K562 (cell line): ENCODE results near the gene NTN4. TPM values are rescaled to one million over a fixed set of nuclear protein-coding genes. Genes with fewer than 3 reads are reported as not detected.

Source experiments
- ATAC-seq: fragments of 200-7000 bp; cut with Tn5 transposase; 3 replicates; pipeline ENCODE4 v1.9.1; 2020; ENCODE audit warnings: moderate library complexity
- BruUV-seq: library from RNA; stranded (reverse); fragments of 400-500 nt; replicated peaks from 2 replicates; lab custom pipeline; 2021; lab: Mats Ljungman, UMichigan
- CTCF ChIA-PET: fragments of 300-600 bp; formaldehyde crosslinking; extraction: SDS; loops from one replicate; lab custom pipeline; 2021; ENCODE audit warnings: low intra/inter-chr PET ratio; lab: Yijun Ruan, JAX
- POLR2A ChIA-PET: fragments of 300-600, 350-650 bp; sonication (Branson Sonifier 250); formaldehyde crosslinking; extraction: SDS; loops from one replicate; lab custom pipeline; 2021; ENCODE audit warnings: antibody characterized with exemption, inconsistent platforms; lab: Yijun Ruan, JAX
- DNase-seq, 4 experiments: peaks; one replicate each; pipeline versions ENCODE4 v3.0.0 to v3.0.0-alpha.2; 2011 to 2018; ENCODE audit warnings: low spot score in 3 of 4, mixed read lengths in 3 of 4; ENCODE audit errors: extremely low read depth in 1 of 4
- FAIRE-seq: peaks from 2 replicates; lab custom pipeline; 2011; peaks lifted over from hg19 to GRCh38; lab: Jason Lieb, UNC
- H2AFZ ChIP-seq: 2 replicates; pipeline ENCODE4 v1.6.0; 2011; ENCODE audit warnings: low read depth, low read length, control low read depth, inconsistent platforms
- H3K27ac ChIP-seq: fragments of 200-600 bp; 3 replicates; pipeline ENCODE4 v1.8.0; 2011; ENCODE audit warnings: low read depth, mild to moderate bottlenecking, control low read depth, inconsistent platforms, low read length, moderate library complexity, mixed read lengths; ENCODE audit errors: extremely low read depth
- H3K27me3 ChIP-seq, 2 experiments: fragments of 300-600 bp in 1 of 2; 2 replicates in 1 of 2; 3 replicates in 1 of 2; pipeline versions ENCODE4 v1.6.0 to v1.8.0; 2011; ENCODE audit warnings: inconsistent platforms in 2 of 2, low read length in 2 of 2, mild to moderate bottlenecking in 1 of 2, mixed read lengths in 1 of 2, moderate library complexity in 1 of 2; ENCODE audit not compliant: control insufficient read depth in 2 of 2, insufficient read depth in 2 of 2
- H3K36me3 ChIP-seq: fragments of 300-600 bp; 3 replicates; pipeline ENCODE4 v1.8.0; 2011; ENCODE audit warnings: mild to moderate bottlenecking, low read length, inconsistent platforms; ENCODE audit not compliant: control insufficient read depth, insufficient read depth
- H3K4me1 ChIP-seq, 2 experiments: fragments of 200-600 bp in 1 of 2; replicated peaks in 1 of 2; 2 replicates in 1 of 2; 3 replicates in 1 of 2; pipeline versions ENCODE4 v1.5.1 to v1.8.0; 2011; ENCODE audit warnings: inconsistent platforms in 2 of 2, low read length in 2 of 2, mild to moderate bottlenecking in 1 of 2, mixed read lengths in 1 of 2, moderate library complexity in 1 of 2; ENCODE audit not compliant: control insufficient read depth in 2 of 2, insufficient read depth in 2 of 2
- H3K4me2 ChIP-seq: 2 replicates; pipeline ENCODE4 v1.6.1; 2011; ENCODE audit warnings: low read length, control low read depth, inconsistent platforms, mixed read lengths; ENCODE audit not compliant: insufficient read depth
- H3K4me3 ChIP-seq: fragments of 200-600 bp; sonication (generic), shearing (Covaris generic); 2 replicates; pipeline ENCODE4 v1.5.1; 2016; ENCODE audit warnings: control low read depth, inconsistent platforms
- H3K79me2 ChIP-seq: fragments of 200-600 bp; 3 replicates; pipeline ENCODE4 v1.8.0; 2011; ENCODE audit warnings: low read length, inconsistent platforms; ENCODE audit not compliant: control insufficient read depth, insufficient read depth
- H3K9ac ChIP-seq, 2 experiments: 2 replicates each; pipeline versions ENCODE4 v1.6.0 to v1.6.1; 2011; ENCODE audit warnings: low read depth in 2 of 2, low read length in 2 of 2, control low read depth in 1 of 2, inconsistent platforms in 1 of 2, mild to moderate bottlenecking in 1 of 2, mixed read lengths in 1 of 2; ENCODE audit not compliant: insufficient read depth in 1 of 2
- H3K9me1 ChIP-seq: one replicate; pipeline ENCODE4 v1.6.0; 2011; ENCODE audit warnings: inconsistent platforms, mild to moderate bottlenecking, low read length, moderate library complexity; ENCODE audit not compliant: control insufficient read depth, insufficient read depth
- H3K9me3 ChIP-seq: replicated peaks from 2 replicates; pipeline ENCODE4 v1.5.1; 2011; ENCODE audit warnings: low read depth, low read length, inconsistent platforms; ENCODE audit not compliant: control insufficient read depth, insufficient read depth
- H4K20me1 ChIP-seq: replicated peaks from 2 replicates; pipeline ENCODE4 v1.6.1; 2011; ENCODE audit warnings: low read length, inconsistent platforms, mixed read lengths; ENCODE audit not compliant: control insufficient read depth, insufficient read depth
- BCL6 ChIP-seq: fragments of 250-450 bp; sonication (Bioruptor Pico); IDR thresholded peaks from 2 replicates; pipeline ENCODE4 v1.4.0; 2020
- E4F1 ChIP-seq: fragments of 250-450 bp; sonication (Bioruptor Pico); IDR thresholded peaks from 2 replicates; pipeline ENCODE4 v1.5.0; 2021; ENCODE audit warnings: mild to moderate bottlenecking, borderline replicate concordance
- STAG1 ChIP-seq: sonication (generic); formaldehyde crosslinking; IDR thresholded peaks from 2 replicates; pipeline ENCODE4 v1.5.0; 2020; ENCODE audit warnings: missing genetic modification reagents, borderline replicate concordance
- TBP ChIP-seq: optimal IDR thresholded peaks from 2 replicates; pipeline ENCODE3; 2011; ENCODE audit warnings: low read depth, low read length, improper control_type of control experiment
- ZNF324 ChIP-seq: fragments of 250-450 bp; sonication (Bioruptor Pico); IDR thresholded peaks from 2 replicates; pipeline ENCODE4 v1.4.0; 2020; ENCODE audit warnings: mild to moderate bottlenecking
- WGBS: fragments of 100-300 bp; shearing (Covaris generic); methylation state at CpG from one replicate; pipeline ENCODE4 v1.1.6; 2016; ENCODE audit warnings: low coverage, mixed read lengths; ENCODE audit not compliant: insufficient coverage; ENCODE audit errors: missing lambda C conversion rate; 5-methylcytosine and 5-hydroxymethylcytosine counted together
- in situ Hi-C: fragments of 300-500 bp; cut with MboI; formaldehyde crosslinking; loops from 4 replicates; pipeline ENCODE4 v1.15.0; 2018; ENCODE audit warnings: inconsistent platforms, mixed read lengths
- intact Hi-C: fragments of 100-400 bp; cut with micrococcal nuclease; formaldehyde crosslinking; loops from 2 replicates; pipeline ENCODE4 v1.14.2; 2022
- polyA plus RNA-seq, 8 experiments: library from polyadenylated mRNA; depleted of rRNA in 4 of 8; stranded (reverse) in 5 of 8; unstranded in 3 of 8; fragments of >200 nt; fragmentation: Nextera tagmentation in 2 of 8; fragmentation: Illumina TruSeq in 1 of 8; extraction: Ambion mirVana in 2 of 8; extraction: Trizol in 1 of 8; gene quantifications; 2 replicates each; pipeline versions ENCODE4 v1.2.1 to v1.2.3, GENCODE V29; 2011 to 2014; ENCODE audit warnings: inconsistent platforms in 1 of 8, missing spikeins in 1 of 8
- total RNA-seq, 7 experiments: library from RNA; depleted of rRNA in 6 of 7; stranded (reverse); fragments of >200 nt in 6 of 7; fragmentation: Illumina TruSeq in 2 of 7; extraction: Trizol in 2 of 7; gene quantifications; 2 replicates each; pipeline versions ENCODE4 v1.2.1 to v1.2.3, GENCODE V29; 2011 to 2021; ENCODE audit warnings: low replicate concordance in 1 of 7

NTN4 gene
- total and polyA plus RNA-seq, 9 of the 15 experiments (the other 6 are each of a cell fraction or from before 2014, with no cell fraction given) = 0.13 TPM; not detected in 8

- H3K79me2 ChIP-seq = no peaks in the 10 kb centered on the region
- no peak for FAIRE-seq
- POLR2A ChIA-PET = interaction anchor here (0.9 kb wide), 1 partner anchor 33 kb away, joined by 4 read pairs; no protein-coding TSS in a partner anchor
- in situ Hi-C loops = no loop called here
- no peaks in the 10 kb centered on the region for H3K4me1 ChIP-seq
- no peak overlapping the region for H2AFZ ChIP-seq
- TF ChIP-seq TBP (no peak), ZNF324 (no peak), STAG1 (CRISPR knock-in tag) (no peak), BCL6 (CRISPR knock-in tag) (no peak), E4F1 (no peak)
- TF ChIP-seq, all 486 proteins: peak for 0
- intact Hi-C loops = no loop called here
- H3K27ac ChIP-seq = no peak overlapping the region
- no peaks in the 10 kb centered on the region for H4K20me1 ChIP-seq
- BruUV-seq = no TSS peak
- peaks cover 0 to 8% of the 10 kb centered on the region in 2 experiments; a peak in 2 of 5 replicates for H3K27me3 ChIP-seq
- no peak for ATAC-seq
- DNase-seq = no peak
- no peaks in the 10 kb centered on the region for H3K9me1 ChIP-seq
- H3K4me3 ChIP-seq = no peak overlapping the region
- no peak overlapping the region for H3K9ac ChIP-seq
- H3K9me3 ChIP-seq = no peaks in the 10 kb centered on the region
- 0% methylated on average over 5 of the region's 5 CpGs for WGBS
- CTCF ChIA-PET = no interaction called here
- H3K4me2 ChIP-seq = no peak overlapping the region
- no peaks in the 10 kb centered on the region for H3K36me3 ChIP-seq
These were observed 156.7 kb downstream of the NTN4 start for GRCh38 chr12:95633732-95634465.
